GM19468 (cell line): ENCODE data around the gene LBP.
"Not testable (repeated sequence)": the region's sequence is repeated elsewhere in the genome, so short reads cannot be mapped to it uniquely, and the experiment has no call there.

Source experiments
- ATAC-seq: cut with Tn5 transposase; IDR thresholded peaks from one replicate; pipeline ENCODE4 v1.9.1; 2021; ENCODE audit warnings: mild to moderate bottlenecking, moderate library complexity, moderate number of reproducible peaks; ENCODE audit not compliant: unreplicated experiment; ENCODE audit errors: extremely low read depth

Gene LBP

DNA sequence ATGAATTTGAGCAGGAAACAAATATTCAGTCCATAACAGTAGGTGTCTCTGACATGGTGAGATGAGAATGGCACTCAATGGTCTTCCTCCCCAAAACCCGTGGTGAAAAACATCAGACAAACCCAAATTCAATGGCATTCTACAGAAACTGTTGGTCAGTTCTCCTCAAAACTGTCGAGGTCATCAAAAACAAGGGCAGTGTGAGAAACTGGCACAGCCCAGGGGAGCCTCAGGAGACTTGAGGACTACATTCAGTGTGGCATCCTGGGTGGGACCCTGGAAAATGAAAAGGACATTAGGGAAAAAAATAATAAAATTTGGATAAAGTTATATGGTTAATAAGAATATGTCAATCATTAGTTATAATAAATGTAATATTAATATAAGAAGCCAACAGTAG is 40.6 kb downstream of the LBP start:
- no peak for ATAC-seq

DNA sequence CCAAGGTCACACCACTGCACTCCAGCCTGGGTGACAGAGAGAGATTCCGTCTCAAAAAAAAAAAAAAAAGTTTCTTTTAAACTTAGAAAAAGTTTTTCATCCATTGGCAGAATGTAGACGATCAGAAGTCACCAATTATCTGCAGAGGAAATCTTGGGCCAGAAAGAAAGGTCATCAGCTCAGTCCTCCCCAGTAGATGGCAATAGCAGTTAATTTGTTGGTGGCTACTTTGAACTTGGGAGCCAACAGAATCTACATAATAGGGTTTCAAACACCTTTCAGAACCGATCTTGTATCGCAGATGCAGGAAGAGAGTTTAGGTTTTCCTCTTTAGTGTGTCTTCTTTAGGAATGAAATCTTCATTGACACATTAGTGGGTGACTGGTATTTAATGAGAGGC is 41.7 kb downstream of the LBP start:
- no peak for ATAC-seq

DNA sequence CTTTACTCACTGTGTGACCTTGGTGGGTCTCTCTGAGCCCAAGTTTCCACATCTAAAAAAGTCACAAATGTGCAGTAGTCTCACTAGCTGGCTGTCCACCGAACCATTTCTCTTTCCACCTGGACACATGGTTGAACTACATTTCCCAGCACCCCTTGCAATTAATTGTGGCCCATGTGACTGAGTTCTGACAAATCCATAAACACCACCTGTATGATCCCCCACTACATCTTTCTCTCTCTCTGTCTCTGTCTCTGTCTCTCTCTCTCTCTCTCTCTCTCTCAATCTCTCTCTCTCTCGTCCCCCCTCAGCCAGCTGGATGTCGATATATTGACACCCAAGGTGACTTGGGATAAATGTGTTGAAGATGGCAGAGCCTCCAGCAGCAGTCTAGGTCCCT is 46.1 kb downstream of the LBP start:
- no peak for ATAC-seq

DNA sequence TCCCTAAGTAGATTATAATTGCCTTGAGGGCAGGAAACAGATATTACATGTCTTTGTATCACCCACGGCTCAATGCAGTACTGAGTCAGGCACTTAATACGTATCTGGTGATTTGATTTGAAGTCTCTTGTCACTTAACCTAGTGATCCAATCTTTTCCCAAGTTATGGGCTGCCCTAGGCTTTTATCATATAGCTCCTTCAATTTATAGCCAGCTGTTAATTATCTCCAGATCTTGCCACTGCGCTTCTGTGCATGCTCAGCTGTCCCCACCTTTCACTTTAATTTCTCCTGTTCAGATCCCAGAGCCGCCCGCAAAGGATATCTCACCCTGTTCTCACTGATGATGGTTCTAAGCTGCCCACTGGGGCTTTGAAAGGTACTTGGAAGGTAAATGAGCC is 47.0 kb downstream of the LBP start:
- no peak for ATAC-seq

DNA sequence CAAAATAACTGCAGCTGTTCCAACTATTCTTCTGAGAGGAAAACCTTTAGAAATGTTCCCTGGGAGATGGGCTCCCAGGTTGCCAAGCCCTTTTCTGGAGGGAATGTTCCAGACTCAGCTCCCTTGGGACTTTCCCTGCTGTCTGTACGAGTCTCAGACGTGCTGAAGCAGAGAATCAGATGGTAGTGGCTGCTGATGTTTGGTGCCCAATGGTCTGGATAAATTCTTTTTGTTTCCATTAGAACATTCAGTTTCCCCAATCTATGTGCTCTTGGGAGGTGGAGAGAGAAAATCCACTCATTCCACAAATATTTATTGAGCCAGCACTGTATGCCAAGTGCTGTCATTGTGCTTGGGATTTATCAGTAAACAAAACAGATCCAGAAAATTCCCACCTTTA is 48.9 kb downstream of the LBP start:
- ATAC-seq = no peak

DNA sequence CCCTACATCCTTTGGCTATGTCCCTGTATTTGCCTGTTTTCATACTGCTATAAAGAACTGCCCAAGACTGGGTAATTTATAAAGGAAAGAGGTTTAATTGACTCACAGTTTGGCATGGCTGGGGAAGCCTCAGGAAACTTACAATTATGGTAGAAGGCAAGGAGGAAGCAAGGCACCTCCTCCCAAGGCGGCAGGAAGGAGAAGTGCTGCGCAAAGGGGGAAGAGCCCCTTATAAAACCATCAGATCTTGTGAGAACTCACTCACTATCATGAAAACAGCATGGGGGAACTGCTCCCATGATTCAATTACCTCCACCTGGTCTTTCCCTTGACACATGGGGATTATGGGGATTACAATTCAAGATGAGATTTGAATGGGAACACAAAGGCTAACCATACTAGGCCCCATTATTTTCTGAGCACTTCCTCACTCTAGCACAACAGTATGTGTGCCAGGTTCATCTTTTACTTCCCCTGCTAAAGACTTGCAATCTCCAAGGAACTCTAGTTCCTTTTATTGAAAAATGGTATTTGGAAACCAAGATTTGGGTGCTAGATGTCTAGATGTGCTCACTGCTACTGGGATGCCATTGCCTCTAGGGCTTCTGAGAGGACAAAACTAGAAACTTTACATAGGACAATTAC is 49.6 kb downstream of the LBP start:
- not testable (repeated sequence) for ATAC-seq

DNA sequence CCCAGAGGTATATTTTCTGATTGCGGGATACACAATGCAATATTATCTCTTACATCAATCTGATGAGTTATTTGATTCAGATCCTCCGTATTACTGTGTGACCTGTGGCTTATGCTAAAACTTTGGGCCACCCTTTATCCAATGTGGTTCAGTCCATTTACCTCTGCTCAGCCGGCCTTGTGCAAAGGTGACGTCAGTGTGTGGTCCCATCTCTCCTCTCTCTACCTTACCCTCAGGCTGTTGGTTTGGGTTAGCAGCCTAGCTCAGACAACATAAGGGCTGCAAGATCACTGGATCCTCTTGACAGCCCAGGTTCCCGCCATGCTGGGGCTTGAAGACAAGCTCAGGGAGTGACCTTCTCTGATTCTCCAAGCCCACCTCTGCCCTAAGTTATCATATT is 55.8 kb downstream of the LBP start:
- no peak for ATAC-seq

DNA sequence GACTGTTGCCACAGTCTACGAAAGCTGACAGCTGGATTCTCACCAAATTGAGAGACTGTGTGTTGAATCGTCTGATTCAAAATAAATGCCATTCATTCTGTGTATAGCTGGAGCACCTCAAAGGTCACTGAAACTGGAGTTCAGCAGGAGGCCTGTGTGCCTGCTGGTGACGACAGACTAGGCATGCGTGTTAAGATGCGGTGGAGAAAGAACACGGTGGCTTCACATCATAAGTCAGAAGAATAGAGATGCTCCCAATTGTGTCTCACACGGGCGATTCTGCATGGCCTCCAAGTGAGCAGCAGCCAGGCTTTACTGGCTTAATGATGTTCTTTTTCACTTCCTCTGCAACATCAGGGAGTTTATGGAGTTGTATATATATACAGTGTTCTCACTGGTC is 56.5 kb downstream of the LBP start:
- ATAC-seq = no peak

DNA sequence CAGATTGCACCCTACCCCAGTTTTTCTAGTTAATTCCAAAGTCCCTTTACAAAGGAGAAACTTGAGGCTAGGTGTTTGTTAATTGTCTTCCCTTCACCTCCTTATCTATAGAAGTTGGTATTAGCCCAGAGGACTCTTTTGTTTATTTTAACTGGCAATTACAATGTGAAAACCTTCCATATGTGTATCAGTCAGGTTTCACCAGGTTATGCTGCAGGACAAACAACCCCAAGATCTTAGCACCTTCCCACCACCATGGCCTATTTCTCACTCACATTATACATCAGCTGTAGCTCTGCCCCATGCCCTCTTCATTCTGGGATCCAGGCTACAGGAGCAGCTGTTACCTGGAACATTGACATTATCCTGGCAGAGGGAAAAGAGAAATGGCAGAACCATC is 57.7 kb downstream of the LBP start:
- no peak for ATAC-seq

DNA sequence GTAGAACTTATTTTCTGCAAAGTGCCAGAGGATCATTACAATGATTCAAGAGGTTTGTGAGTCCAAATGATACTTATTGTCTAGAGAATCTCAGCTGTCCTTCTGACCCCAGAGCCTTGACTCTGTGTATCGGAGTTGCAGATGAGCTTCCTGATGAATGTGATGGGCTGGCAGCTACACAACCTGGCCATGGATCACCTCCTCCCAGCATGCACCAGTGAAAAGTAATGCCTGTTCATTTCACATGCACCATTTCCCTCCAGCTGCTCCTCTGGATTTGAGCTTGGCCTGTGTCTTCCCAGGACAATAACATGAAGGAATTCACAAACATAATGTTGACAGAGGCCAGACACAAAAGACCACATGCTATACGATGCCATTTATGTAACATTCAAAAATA is 58.9 kb downstream of the LBP start:
- no peak for ATAC-seq

DNA sequence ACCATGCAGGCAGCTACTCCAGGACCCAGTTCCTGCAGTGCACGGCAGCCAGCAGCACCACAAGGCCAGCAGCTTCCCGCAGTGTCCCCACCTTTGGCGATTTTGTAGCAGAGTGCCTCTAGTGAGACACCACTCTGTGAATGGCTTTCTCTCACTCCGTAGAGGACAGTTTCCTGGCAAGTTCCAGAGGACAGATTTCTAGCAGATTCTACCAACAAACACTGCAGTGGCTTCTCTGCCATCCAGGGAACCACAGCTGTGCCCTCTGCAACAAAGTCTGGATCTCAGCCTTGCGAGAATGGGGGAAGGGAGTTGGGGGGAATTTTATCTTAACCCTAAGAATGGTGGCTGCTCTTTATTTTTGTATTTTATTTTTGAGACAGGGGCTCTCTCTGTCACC is 60.2 kb downstream of the LBP start:
- no peak for ATAC-seq

DNA sequence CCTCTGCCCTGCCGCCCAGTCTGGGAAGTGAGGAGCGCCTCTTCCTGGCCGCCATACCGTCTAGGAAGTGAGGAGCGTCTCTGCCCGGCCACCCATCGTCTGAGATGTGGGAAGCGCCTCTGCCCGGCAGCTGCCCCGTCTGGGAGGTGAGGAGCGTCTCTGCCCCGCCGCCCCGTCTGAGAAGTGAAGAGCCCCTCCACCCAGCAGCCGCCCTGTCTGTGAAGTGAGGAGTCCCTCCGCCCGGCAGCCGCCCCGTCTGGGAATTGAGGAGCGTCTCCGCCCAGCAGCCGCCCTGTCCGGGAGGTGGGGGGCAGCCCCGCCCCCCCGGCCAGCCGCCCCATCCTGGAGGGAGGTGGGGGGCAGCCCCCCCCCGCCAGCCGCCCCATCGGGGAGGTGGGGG is 61.0 kb downstream of the LBP start:
- no peak for ATAC-seq

DNA sequence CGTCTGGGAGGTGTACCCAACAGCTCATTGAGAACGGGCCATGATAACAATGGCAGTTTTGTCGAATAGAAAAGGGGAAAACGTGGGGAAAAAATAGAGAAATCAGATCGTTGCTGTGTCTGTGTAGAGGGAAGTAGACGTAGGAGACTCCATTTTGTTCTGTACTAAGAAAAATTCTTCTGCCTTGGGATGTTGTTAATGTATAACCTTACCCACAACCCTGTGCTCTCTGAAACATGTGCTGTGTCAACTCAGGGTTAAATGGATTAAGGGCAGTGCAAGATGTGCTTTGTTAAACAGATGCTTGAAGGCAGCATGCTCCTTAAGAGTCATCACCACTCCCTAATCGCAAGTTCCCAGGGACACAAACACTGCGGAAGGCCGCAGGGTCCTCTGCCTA is 61.5 kb downstream of the LBP start:
- not testable (repeated sequence) for ATAC-seq

DNA sequence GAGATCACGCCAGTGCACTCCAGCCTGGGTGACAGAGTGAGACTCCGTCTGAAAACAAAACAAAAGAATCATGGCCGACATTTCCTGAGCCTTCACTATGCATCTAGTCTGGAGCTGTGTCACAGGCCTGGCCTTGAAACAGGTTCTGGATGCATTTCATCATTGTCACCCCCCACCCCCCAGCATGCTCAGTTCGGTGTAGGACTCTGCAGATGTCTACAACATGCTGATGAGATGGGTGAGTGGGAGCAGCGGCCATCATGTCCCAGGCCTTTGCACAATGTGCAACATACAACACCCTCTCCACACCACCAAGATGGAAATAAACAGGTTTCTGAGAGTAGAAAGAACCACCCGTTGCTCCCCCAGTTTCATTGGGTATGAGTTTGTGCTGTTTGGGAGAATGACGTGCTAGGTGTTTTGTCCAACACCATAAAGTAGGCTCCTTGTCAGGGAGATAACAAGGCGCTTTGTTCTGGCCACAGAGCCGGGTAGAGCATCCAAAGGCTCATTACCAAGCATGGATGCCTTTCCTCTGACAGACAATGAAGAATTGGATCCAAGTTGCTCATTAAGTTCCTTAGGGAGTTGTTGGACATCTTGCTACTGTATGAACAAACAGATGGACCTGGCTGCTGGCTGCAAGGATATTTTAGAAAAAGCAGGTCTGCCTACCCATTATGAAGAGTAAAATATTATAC is 66.7 kb downstream of the LBP start:
- no peak for ATAC-seq

DNA sequence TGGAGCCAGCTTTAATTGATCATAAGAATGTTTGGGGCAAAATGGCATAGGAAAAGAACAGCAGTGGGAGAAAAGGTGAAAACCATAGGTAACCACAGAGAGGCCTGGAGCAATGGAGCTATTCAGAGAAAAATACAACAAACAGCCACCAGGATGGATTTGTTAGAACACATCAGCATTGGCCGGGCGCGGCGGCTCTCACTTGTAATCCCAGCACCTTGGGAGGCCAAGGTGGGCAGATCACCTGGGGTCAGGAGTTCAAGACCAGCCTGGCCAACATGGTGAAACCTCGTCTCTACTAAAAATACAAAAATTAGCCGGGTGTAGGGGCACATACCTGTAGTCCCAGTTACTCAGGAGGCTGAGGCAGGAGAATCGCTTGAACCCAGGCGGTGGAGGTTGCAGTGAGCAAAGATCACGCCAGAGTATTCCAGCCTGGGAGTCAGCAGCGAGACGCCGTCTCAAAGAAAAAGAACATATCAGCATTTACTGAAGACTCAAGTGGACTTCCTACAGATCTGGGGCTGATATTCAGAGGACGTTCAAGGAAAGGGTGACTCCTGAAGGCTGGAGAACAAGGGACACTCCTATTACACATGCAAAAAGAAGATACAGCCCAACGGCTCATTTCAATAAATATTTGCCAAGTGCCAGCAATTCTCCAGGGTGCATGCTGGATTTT is 68.6 kb downstream of the LBP start:
- ATAC-seq = no peak

DNA sequence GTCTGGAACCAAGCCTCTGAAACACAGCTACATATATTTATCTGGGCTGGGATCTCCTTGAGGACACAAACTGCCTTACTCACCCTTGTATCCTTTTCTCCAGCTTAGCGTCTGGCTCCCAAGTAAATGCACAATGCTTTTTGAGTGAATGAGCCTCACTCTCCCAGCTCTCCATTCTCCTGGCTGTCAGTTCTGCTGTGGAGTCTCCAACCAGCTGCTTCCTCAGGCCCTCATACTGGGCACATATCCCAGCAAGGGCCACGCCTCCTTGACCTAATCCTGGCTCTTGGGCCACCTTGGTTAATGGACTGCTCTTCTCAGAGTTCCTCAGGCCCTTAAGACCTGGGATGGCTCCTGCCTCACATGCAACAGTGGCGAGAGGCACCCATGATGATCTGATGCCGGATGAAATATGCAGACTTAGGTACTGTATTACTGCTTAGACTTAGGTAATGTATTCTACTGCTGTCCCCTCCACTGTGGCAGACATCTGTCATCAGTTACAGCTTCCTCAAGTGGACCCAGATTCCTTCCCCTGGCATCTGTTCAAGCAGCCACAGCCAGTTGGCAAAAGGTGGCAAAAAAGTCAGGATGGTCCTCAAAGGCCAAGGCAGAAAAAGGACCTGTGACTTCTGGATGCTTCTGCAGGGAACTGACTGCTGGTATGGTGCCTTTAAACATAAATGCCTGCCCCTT is 72.4 kb downstream of the LBP start:
- no peak for ATAC-seq

DNA sequence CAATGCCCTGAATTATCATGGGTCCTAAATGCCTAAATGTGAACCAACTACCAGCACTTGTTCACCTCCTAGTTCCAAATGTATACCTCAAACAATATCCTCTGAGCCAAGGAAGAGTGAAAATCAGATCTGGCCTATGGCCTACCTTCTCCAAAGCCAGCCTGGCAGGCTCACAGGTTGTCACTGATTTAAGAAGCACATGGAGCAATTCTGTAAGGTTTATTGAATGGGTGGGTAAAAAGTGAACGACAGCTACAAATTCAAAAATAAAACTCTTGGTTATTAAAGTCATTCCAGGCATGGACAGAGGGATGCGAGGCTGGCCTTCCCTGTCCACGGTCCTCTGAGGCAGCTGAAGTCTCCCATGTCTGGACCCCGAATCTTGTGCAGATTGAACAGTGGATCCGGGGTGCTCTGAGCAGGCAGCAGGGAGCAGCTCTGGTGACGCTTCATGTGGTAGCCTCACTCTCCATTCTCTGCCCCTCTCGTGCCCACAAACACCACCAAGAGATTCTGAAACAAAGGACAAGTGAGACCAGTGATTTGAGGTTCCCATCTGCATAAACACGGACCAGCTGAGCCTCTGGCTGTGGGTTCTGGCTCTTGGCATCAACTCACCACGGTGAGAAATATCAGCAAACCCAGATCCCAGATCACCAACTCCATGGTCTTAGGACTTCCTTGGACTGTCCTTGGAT is 74.3 kb downstream of the LBP start:
- no peak for ATAC-seq

DNA sequence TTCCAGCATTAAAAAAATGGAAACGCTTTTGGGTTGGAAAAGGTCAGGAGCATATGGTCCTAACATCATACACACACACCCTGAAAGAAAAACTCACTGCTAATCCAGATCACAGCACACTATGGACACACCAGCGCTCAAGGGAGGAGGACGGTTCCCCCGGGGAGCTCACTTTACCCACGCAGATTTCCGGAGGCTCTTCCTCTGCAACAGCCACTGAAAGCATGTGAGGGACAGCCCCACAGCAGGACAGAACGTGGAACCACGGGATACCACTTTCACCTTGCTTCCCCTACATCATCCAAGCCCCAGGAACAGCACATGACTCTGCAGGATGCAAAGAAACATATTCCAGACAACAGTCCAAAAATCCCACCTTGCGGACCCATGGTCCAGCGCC is 75.6 kb downstream of the LBP start:
- no peak for ATAC-seq

DNA sequence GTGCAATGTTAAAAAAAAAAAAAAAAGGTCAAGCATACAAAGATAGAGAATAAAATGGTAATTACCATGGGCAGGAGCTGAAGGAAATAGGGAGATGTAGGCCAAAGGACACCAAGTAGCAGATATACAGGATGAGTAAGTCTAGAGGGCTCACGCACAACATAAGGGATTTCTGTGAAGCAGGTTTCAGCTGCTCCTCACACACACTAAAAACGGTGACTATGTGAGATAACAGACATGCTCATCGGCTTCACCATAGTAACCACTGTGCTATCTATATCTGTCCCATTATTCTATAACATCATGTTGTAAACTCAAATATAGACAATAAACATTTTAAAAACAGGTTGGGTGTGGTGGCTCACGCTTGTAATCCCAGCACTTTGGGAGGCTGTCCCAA is 77.3 kb downstream of the LBP start:
- ATAC-seq = no peak

DNA sequence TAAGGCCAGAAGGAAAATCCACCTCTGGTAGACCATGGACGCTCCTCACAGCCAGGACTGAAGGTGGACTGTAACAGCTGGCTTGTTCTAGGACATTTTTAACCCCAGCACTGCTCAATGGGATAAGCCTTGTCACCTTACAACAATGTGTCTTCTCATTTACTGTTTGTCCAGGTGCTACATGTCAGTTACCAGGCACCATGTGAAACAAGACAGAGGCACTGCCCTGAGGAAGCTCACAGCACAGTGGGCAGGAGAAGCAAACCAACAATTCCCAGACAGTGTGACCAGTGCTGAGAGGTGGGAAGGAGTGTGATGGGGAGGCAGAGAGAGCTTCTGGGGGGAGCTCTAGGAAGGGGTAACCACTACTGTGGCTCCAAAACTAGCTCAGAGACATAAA is 78.1 kb downstream of the LBP start:
- ATAC-seq = no peak
